ENCODE results near the gene MICALL1. TPM values are rescaled to one million over a fixed set of nuclear protein-coding genes. Genes with fewer than 3 reads are reported as not detected.
A peak's percentile ranks its signal among the peaks of the same experiment; 100 is the strongest.

Gene MICALL1
- total and polyA plus RNA-seq, 9 of the 15 experiments (the other 6 are each of a cell fraction or from before 2014, with no cell fraction given), result 0.32 to 21.5 (median 6.1) TPM

DNA sequence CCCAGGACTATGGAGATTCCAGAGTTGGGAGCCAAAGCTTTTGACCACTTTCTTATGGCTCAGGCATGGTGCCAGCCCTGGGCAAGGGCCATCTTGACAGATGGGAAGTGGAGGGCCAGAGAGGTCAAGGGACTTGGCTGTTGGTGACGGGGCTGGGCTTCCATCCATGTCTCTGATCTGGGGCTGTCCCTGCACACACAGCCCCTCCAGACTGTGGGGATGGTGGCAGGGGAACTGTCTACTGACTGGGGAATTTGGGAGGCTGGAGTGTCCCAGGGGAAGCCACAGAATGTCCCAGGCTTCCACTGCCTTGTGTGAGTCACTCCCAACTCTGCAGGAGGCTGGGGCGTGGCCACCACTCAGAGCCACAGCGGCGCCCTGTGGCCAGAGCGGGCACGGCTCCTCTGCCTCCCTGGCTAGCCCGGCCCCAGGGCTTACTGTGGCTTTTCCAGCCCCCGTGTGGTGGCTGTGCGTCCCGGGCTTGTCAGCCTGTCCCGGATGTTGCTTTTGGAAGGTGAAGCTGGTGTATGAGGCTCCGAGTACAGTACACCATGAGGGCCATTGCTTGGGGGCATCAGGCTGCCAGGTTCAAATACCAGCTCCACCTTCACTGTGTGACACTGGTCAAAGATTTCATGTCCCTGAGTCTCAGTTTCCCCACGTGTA lies 27.7 kb downstream of the MICALL1 start (continued):
- no peak for TF ChIP-seq ZBTB11 (CRISPR knock-in tag; IDR thresholded peaks at IDR 0.05)
- peak; percentile 46 for TF ChIP-seq ARID1B (IDR thresholded peaks at IDR 0.05)
- peak; percentile 40; the same call in 1 of the 2 replicates for TF ChIP-seq MAX (CRISPR knock-in tag; IDR thresholded peaks at IDR 0.05)
- TF ChIP-seq STAT5A (IDR thresholded peaks at IDR 0.05; ENCODE audit: borderline replicate concordance, low read length), result no peak
- TF ChIP-seq KLF1 (tag; IDR thresholded peaks at IDR 0.05), result peak; percentile 79; the same call in 1 of the 2 replicates
- TF ChIP-seq SMC3 (conservative IDR thresholded peaks at IDR 0.05; ENCODE audit: insufficient read depth, low read depth, low read length), result peak; percentile 79
- TF ChIP-seq PHF21A (IDR thresholded peaks at IDR 0.05; ENCODE audit: borderline replicate concordance, low read depth), result no peak
- TF ChIP-seq, protein P1, sequence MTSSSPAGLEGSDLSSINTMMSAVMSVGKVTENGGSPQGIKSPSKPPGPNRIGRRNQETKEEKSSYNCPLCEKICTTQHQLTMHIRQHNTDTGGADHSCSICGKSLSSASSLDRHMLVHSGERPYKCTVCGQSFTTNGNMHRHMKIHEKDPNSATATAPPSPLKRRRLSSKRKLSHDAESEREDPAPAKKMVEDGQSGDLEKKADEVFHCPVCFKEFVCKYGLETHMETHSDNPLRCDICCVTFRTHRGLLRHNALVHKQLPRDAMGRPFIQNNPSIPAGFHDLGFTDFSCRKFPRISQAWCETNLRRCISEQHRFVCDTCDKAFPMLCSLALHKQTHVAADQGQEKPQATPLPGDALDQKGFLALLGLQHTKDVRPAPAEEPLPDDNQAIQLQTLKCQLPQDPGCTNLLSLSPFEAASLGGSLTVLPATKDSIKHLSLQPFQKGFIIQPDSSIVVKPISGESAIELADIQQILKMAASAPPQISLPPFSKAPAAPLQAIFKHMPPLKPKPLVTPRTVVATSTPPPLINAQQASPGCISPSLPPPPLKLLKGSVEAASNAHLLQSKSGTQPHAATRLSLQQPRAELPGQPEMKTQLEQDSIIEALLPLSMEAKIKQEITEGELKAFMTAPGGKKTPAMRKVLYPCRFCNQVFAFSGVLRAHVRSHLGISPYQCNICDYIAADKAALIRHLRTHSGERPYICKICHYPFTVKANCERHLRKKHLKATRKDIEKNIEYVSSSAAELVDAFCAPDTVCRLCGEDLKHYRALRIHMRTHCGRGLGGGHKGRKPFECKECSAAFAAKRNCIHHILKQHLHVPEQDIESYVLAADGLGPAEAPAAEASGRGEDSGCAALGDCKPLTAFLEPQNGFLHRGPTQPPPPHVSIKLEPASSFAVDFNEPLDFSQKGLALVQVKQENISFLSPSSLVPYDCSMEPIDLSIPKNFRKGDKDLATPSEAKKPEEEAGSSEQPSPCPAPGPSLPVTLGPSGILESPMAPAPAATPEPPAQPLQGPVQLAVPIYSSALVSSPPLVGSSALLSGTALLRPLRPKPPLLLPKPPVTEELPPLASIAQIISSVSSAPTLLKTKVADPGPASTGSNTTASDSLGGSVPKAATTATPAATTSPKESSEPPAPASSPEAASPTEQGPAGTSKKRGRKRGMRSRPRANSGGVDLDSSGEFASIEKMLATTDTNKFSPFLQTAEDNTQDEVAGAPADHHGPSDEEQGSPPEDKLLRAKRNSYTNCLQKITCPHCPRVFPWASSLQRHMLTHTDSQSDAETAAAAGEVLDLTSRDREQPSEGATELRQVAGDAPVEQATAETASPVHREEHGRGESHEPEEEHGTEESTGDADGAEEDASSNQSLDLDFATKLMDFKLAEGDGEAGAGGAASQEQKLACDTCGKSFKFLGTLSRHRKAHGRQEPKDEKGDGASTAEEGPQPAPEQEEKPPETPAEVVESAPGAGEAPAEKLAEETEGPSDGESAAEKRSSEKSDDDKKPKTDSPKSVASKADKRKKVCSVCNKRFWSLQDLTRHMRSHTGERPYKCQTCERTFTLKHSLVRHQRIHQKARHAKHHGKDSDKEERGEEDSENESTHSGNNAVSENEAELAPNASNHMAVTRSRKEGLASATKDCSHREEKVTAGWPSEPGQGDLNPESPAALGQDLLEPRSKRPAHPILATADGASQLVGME (CRISPR knock-in tag; IDR thresholded peaks at IDR 0.05), result no peak
- TF ChIP-seq, protein P2, sequence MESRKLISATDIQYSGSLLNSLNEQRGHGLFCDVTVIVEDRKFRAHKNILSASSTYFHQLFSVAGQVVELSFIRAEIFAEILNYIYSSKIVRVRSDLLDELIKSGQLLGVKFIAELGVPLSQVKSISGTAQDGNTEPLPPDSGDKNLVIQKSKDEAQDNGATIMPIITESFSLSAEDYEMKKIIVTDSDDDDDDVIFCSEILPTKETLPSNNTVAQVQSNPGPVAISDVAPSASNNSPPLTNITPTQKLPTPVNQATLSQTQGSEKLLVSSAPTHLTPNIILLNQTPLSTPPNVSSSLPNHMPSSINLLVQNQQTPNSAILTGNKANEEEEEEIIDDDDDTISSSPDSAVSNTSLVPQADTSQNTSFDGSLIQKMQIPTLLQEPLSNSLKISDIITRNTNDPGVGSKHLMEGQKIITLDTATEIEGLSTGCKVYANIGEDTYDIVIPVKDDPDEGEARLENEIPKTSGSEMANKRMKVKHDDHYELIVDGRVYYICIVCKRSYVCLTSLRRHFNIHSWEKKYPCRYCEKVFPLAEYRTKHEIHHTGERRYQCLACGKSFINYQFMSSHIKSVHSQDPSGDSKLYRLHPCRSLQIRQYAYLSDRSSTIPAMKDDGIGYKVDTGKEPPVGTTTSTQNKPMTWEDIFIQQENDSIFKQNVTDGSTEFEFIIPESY (CRISPR knock-in tag; IDR thresholded peaks at IDR 0.05), result peak; percentile 64
- TF ChIP-seq RBM14 (IDR thresholded peaks at IDR 0.05; ENCODE audit: borderline replicate concordance, insufficient read depth, low read depth, low read length), result no peak
- no peak for TF ChIP-seq POLR2A (conservative IDR thresholded peaks at IDR 0.05)

All from K562 (cell line).